ENCODE data around the gene TMEM117.
A peak's percentile ranks its signal among the peaks of the same experiment; 100 is the strongest.
"Not testable (repeated sequence)": the region's sequence is repeated elsewhere in the genome, so short reads cannot be mapped to it uniquely, and the experiment has no call there.

Gene TMEM117

DNA sequence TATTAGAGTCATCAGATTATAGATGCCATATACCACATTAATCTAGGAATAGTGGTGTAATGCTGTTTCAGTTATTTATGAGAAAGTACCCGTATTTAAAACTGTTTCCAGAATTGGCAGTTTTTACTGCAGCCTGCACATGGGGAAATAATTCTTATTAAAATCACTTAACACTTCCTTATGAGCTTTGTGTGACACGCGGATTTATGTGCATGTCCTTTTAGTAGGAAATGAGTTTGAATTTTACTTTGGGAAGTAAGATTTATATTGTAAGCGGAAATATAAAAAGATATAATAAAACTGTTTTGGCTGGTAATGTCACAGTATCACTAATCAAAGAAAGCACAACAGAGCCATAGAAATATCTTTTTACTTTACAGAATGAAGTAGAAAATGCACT is 132.9 kb downstream of the TMEM117 start:
- DNase-seq: no peak

GRCh38 chr12:43969882-43970281 is 134.0 kb downstream of the TMEM117 start:
- peak; percentile 46 for DNase-seq

DNA sequence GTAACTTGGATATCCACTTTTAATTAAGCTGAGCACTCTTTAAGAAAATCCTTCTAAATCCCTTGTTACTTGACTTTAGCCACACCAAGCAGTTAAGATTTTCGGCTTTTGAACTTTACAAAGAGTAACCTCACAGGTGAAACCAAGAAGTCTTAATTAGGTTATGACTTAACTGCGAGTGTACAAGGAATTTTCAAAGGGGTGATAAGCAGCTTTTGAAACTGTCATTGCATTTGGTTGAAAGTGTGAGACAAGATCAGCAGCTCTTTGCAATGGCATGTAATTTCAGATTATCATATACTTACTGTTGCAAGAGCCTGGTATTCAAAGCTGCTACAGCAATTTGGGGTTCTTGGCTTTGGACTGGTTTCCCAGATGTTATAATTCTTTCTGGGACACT is 137.5 kb downstream of the TMEM117 start:
- DNase-seq: no peak

GRCh38 chr12:43973993-43974392 is 138.1 kb downstream of the TMEM117 start:
- DNase-seq: no peak

DNA sequence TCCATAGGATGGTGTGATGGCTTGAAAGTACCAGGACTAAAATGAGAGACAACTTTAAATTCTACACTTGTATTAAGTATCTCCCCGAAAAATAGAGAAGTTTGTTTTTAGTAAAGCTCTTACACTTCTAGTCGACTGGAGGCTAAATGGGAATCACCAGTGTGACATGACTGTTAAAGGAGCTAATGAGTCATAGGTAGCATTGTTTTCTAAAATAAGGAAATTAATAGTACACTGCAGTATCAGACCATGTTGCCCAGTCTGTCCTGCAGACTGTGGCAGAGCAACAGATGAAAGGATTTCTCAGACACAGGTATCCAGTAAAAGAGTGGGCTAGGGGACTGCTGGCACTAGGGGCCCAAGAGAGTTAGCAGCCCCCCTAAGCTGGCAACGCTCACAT is 140.1 kb downstream of the TMEM117 start:
- DNase-seq: no peak

- no peak for DNase-seq
Observed at GRCh38 chr12:43978556-43978955, 142.7 kb downstream of the TMEM117 start.

- DNase-seq: no peak
Observed at GRCh38 chr12:43979450-43979849, 143.6 kb downstream of the TMEM117 start.

DNA sequence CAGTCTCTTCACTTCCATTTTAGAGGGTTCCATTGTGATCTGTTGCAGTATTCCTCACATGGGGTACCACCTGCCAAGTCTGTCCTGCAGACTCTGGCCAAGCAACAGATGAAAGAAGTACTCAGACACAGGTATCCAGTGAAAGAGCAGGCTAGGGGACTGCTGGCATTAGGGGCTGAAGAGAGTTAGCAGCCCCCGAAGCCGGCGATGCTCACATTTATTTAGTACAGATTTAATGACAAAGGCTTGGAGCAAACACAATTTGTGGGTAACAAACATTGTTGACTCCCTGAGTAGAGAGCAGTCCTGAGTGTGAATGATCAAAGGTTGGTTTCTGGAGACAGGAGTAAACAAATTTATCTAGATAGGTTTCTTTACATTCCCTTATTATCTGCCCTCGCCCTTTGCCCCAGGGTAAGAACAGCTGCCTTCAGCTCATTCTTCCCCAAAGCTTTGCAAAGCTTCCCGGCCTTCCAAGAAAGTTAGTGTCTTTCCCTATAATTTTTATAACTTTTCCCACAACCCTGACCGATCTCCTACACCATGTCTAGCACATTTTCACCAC is 144.8 kb downstream of the TMEM117 start:
- DNase-seq: no peak

GRCh38 chr12:43981726-43982125 is 145.8 kb downstream of the TMEM117 start:
- DNase-seq: no peak

GRCh38 chr12:43982544-43982943 is 146.7 kb downstream of the TMEM117 start:
- no peak for DNase-seq

DNA sequence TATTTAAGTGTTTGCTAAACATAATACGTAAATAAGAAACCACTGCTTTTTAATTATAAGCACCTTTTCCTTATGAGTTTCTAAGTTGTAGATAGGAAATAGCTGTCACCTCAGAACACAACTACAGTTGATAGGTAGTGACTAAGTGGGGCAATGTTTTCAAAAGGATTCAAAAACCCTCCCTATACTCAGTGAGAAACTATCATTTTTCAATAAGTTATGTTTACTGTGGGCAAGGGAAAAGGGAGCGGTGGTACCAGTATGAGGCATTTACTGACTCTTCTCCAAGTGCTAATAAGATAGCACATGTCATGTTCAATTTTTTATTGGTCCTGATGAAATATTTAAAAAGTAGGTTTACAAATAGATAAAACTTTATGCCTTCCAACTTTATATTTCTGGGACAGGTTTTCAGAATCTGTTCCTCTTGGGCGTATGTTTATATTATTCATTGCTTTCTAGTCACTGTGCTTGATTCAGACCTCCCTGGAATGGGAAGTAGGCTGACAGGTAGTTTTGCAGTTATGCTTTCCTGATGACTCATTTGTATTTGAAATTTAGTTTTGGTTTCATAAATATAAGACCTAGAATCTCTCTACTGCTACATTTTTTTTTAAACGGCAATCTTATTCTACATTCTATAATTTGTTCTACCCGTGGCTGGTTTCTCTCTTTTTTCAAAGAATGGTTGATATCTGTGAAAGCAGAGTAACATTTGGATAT is 153.1 kb downstream of the TMEM117 start:
- DNase-seq: peak; percentile 7

DNA sequence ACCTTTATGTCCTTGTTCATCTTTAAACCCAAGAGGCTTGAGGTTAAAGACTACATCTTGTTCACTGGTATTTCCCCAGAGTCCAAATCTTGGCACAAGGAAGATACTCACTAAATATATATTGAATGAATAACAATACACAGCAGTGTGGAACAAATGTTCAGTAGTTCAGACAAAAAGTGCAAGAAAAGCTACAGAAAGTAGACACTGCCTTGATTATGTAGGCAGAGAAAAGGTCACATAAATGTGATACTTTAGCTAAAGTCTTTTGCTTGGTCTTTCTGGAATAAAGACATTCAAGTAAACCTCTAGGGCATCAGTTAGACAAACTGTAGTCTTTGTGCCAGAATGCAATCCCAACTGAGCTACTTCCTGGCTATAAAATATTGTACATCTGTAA is 157.0 kb downstream of the TMEM117 start:
- DNase-seq: no peak

DNA sequence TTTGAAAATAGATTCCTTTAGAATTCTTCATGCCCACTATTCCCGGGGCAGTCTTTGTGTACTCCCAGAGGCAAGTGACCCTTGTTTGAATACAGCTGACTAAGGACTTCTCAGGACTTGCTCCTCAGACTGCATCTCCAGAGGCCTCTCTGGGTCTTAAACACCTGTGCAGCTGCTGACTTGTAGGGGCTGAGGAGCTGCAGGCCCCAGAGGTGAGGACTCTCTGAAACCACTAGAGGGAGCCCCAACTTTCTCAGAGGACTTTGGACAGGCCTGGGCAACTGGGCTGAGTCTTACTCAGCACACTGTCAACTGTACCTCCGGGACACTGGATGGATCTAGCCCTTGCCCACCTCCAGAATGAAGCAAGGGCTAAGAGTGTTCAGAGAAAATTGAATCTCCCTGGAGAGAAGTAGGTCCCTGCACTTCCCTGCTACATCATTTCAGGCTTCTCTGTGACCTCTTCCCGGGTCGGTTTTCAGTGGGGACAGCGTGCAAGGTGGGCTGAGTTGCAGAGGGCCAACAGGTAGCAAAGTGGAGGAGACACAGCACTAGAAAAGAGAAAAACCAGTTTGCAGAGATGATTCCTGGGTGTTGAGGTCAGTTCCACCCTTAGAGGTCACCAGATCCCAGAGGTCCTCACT is 164.6 kb downstream of the TMEM117 start:
- peak; percentile 59 for DNase-seq

DNA sequence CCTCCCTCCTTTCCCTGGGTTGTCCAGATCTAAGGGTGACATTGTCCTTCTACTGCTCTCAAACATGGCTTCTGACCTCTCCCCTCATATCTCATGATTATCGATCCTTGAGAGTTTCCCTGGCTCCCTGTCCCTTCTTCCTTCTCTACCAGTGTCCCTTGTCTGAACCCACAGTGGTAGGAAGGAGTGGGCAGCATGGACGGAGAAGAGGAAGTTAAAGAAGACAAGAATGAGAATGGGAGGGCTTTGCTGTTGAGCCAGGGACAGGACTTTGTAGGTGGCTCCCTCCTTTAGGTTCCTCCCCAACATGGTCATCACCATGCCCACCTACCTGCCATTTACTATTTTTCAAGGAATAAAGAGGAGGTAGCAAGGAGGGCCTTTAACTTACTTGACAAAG is 166.7 kb downstream of the TMEM117 start:
- no peak for DNase-seq

- no peak for DNase-seq
Observed at GRCh38 chr12:44003721-44004120, 167.8 kb downstream of the TMEM117 start.

- peak; percentile 40 for DNase-seq
Observed at GRCh38 chr12:44015333-44015941, 179.6 kb downstream of the TMEM117 start.

DNA sequence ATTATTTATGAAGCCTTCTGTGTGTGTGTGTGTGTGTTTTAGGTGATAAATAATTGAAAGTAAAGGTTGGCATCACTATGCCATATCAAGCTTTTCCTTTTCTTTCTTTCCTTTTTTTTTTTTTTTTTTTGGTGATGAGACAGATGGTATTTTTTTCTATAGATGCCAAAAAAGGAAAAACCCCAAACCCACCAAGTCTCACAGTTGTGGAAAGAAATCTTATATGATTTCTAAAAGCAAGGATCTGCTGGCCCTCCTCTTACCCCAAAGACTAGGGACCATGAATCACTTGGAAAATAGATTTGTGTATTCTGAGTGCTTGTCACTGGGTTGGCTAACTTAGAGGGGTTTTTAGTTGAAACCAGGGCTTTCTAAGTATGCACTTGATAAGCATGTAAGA is 181.3 kb downstream of the TMEM117 start:
- no peak for DNase-seq

DNA sequence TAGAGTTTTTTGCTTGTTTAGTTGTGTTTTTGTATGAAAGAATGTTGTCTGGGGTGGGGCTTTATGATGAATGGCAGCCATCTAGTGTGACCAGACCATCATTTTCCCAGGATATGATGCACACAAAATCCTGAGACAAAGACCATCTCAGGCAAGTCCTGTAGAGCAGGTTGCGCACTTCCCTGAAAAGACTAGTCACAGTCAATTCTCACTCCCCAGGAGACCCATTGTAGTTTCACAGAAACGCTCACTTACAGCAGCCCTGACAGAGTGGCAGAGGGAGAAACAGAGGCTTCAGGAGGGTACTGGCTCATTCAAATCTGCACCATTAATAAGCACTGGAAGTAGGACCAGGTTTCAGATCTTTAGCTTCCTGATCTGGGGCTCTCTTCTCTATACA is 183.2 kb downstream of the TMEM117 start:
- no peak for DNase-seq

DNA sequence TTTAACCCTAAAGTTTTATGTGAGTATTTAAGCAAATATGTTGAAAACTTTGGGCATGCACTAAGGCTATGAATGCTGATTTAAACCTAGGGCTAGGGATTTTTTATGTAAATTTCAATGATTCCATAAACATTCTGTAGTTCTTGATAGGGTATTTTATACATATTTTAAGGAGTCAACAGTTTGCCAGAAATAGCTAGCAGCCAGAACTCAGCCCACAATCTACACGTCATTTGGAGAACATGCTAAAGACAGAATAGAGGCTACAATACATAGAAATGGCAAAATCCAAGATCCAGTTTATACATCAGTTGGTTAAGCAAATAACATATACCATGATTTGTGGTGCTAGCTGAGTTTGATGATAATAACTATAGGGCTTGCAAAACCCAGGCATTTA is 184.7 kb downstream of the TMEM117 start:
- no peak for DNase-seq

- DNase-seq: no peak
Observed at GRCh38 chr12:44021471-44021971, 185.6 kb downstream of the TMEM117 start.

GRCh38 chr12:44025499-44025898 is 189.6 kb downstream of the TMEM117 start:
- no peak for DNase-seq

DNA sequence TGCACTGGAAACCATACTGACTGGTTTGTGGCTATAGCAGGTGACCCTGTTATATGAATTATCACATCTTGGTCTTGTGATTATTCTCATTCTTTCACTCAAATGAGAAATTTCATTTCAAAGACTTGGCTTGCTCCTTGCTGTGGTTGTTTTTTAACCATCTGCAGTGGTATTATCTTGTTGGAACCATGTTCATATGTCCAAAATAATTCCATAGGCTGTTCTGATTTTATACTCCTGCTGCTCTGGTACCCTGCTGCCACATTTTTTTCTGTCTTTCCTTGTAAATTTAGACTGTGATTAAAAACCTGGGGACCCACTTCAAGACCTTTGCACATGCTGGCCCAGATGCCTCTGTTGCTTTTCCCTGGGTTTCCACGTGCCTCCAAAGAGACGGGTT is 190.2 kb downstream of the TMEM117 start:
- DNase-seq: no peak

- DNase-seq: not testable (repeated sequence)
Observed at GRCh38 chr12:44026926-44027325, 191.0 kb downstream of the TMEM117 start.

DNA sequence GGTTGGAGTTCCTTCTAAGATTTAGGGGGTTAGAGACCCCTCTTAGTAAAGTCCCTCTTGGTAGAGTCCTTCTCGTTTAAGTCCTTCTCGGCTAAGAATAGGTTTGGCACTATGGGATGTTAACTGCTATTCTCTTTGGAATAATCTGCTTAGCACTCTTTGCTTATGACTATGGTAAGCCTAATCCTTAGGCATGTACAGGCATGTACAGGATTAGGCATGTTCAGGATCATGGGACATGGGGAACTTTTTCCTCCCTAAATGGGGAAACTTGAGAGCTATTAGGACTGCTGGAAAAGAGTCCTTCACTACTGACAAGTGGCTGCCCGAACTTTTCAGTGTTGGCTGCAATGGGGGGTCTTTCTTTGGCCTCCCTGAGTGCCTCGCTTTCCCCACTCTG is 193.3 kb downstream of the TMEM117 start:
- DNase-seq: no peak

Data from EL (cell line).